Peyer's patch (tissue), 4 donors: ENCODE data around the gene LLCFC1.

ENCODE experiments used
- CTCF ChIP-seq, 6 experiments: fragments of 450-650 bp in 4 of 6; fragments of 200-600 bp in 2 of 6; sonication (generic) in 1 of 6; IDR thresholded peaks; one replicate each; pipeline ENCODE4 v1.5.1; 2017 to 2019; ENCODE audit warnings: antibody characterized with exemption in 6 of 6, mild to moderate bottlenecking in 3 of 6, moderate library complexity in 1 of 6
- POLR2A ChIP-seq, 2 donors: fragments of 450-650 bp; IDR thresholded peaks; one replicate each; pipeline ENCODE4 v1.5.1; 2017; ENCODE audit warnings: antibody characterized with exemption in 2 of 2, mild to moderate bottlenecking in 2 of 2, moderate library complexity in 2 of 2

DNA sequence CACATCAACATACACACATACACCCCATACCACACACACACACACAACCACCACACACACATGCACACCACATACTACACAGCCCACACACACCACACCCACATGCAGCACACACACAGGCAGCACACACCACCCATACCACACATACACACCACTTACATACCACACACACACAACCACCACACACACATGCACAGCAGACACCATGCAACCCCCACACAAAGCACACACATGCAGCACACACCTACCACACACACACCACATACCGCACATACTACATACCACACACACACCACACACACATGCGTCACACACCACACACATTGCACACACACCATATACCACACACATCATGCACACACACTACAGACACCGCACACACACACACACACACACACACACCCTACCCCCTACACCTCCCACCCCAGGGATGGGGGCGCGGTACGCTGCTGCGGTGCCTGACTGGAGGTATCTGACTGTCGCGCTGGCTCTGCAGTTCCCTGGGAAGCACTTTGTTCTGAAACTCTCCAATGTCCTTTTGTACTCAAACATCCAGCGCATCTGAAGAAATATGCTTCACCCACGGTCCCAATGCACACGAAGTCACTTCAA, 48.3 kb upstream of the LLCFC1 start:
- TF ChIP-seq CTCF (IDR thresholded peaks at IDR 0.05) (no peak), POLR2A (IDR thresholded peaks at IDR 0.05) (no peak)
